Measurements from ENCODE around the gene HECW1. TPM values are rescaled to one million over a fixed set of nuclear protein-coding genes. Genes with fewer than 3 reads are reported as not detected.

HECW1 gene
- total and polyA plus RNA-seq, 2 of the 13 experiments (the other 11 are each of a cell fraction or from before 2014, with no cell fraction given), result not detected

DNA sequence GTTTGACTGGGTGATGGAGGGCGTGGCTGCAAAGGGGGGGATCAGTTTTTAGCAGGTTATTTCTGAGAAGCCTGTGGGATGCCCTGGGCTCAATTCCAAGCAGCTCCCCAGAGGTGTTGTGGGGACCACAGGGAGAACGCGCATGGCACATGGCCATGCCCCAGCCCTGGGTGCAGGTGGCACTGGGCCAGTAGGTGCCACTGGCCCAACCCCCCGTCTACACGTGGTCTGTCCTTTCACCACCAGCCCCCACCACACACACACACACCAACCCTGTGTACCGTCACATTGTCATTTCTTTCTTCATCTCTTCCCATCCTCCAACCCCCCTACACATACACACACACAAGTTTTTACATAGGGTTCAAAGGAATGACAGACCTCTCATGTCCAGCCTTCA, 355.4 kb downstream of the HECW1 start:
- Histone ChIP-seq H3K4me3 (replicated peaks in 1 of 3; ENCODE audit: insufficient read depth in 1 of 3, low read depth in 2 of 3, low read length in 3 of 3) (peak overlapping the region in 1 of 3 experiments; percentile 41; a peak in 1 of 6 replicates), H2AFZ (ENCODE audit: low read length) (no peak overlapping the region), H3K79me2 (ENCODE audit: insufficient read depth, low read length) (no peaks in the 10 kb centered on the region), H3K4me2 (ENCODE audit: low read depth, low read length) (peak overlapping the region; percentile 57), H3K9ac (ENCODE audit: insufficient read depth, low read depth, low read length) (no peak overlapping the region), H3K27me3 (ENCODE audit: control insufficient read depth in 1 of 2, insufficient read depth in 2 of 2, low read length in 2 of 2) (peaks cover 0 to 23% of the 10 kb centered on the region in 2 experiments; a peak in 4 of 5 replicates), H4K20me1 (ENCODE audit: insufficient read depth, low read length) (no peaks in the 10 kb centered on the region), H3K27ac (ENCODE audit: extremely low read length, insufficient read depth, low read length) (no peak overlapping the region), H3K9me3 (ENCODE audit: low read length) (no peaks in the 10 kb centered on the region), H3K36me3 (replicated peaks in 1 of 2; ENCODE audit: control insufficient read depth in 1 of 2, insufficient read depth in 2 of 2, low read length in 2 of 2) (no peaks in the 10 kb centered on the region), H3K4me1 (ENCODE audit: insufficient read depth, low read length) (peaks cover 53% of the 10 kb centered on the region)
- in situ Hi-C loops (cut with HindIII; ENCODE audit: extremely low pct_ligation_motif_present, low pct_unique_long_range_greater_than_20kb), result loop anchor here (25.0 kb wide), 2 partner anchors 244 to 369 kb away; no protein-coding TSS in a partner anchor
- FAIRE-seq (no peak), ATAC-seq (no peak), DNase-seq (ENCODE audit: low spot score) (no peak)
- ChIA-PET POLR2A (no interaction called here), CTCF (ENCODE audit: low intra/inter-chr PET ratio, low total read pairs) (no interaction called here)
- 52% methylated on average over 4 of the region's 6 CpGs for WGBS (ENCODE audit: low lambda C conversion rate)
- BruUV-seq (replicated peaks), result no TSS peak
- TF ChIP-seq, protein P1, sequence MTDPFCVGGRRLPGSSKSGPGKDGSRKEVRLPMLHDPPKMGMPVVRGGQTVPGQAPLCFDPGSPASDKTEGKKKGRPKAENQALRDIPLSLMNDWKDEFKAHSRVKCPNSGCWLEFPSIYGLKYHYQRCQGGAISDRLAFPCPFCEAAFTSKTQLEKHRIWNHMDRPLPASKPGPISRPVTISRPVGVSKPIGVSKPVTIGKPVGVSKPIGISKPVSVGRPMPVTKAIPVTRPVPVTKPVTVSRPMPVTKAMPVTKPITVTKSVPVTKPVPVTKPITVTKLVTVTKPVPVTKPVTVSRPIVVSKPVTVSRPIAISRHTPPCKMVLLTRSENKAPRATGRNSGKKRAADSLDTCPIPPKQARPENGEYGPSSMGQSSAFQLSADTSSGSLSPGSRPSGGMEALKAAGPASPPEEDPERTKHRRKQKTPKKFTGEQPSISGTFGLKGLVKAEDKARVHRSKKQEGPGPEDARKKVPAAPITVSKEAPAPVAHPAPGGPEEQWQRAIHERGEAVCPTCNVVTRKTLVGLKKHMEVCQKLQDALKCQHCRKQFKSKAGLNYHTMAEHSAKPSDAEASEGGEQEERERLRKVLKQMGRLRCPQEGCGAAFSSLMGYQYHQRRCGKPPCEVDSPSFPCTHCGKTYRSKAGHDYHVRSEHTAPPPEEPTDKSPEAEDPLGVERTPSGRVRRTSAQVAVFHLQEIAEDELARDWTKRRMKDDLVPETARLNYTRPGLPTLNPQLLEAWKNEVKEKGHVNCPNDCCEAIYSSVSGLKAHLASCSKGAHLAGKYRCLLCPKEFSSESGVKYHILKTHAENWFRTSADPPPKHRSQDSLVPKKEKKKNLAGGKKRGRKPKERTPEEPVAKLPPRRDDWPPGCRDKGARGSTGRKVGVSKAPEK (CRISPR knock-in tag; IDR thresholded peaks at IDR 0.05; ENCODE audit: borderline replicate concordance), result no peak
- TF ChIP-seq, protein P2, sequence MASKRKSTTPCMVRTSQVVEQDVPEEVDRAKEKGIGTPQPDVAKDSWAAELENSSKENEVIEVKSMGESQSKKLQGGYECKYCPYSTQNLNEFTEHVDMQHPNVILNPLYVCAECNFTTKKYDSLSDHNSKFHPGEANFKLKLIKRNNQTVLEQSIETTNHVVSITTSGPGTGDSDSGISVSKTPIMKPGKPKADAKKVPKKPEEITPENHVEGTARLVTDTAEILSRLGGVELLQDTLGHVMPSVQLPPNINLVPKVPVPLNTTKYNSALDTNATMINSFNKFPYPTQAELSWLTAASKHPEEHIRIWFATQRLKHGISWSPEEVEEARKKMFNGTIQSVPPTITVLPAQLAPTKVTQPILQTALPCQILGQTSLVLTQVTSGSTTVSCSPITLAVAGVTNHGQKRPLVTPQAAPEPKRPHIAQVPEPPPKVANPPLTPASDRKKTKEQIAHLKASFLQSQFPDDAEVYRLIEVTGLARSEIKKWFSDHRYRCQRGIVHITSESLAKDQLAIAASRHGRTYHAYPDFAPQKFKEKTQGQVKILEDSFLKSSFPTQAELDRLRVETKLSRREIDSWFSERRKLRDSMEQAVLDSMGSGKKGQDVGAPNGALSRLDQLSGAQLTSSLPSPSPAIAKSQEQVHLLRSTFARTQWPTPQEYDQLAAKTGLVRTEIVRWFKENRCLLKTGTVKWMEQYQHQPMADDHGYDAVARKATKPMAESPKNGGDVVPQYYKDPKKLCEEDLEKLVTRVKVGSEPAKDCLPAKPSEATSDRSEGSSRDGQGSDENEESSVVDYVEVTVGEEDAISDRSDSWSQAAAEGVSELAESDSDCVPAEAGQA (IDR thresholded peaks at IDR 0.05; ENCODE audit: low read depth), result no peak
- TF ChIP-seq, protein P2 (CRISPR knock-in tag; IDR thresholded peaks at IDR 0.05; ENCODE audit: borderline replicate concordance), result no peak
- no peak for TF ChIP-seq THAP8 (CRISPR knock-in tag; IDR thresholded peaks at IDR 0.05; ENCODE audit: borderline replicate concordance)
- no peak for TF ChIP-seq ZKSCAN5 (CRISPR knock-in tag; IDR thresholded peaks at IDR 0.05)
- TF ChIP-seq, protein P3, sequence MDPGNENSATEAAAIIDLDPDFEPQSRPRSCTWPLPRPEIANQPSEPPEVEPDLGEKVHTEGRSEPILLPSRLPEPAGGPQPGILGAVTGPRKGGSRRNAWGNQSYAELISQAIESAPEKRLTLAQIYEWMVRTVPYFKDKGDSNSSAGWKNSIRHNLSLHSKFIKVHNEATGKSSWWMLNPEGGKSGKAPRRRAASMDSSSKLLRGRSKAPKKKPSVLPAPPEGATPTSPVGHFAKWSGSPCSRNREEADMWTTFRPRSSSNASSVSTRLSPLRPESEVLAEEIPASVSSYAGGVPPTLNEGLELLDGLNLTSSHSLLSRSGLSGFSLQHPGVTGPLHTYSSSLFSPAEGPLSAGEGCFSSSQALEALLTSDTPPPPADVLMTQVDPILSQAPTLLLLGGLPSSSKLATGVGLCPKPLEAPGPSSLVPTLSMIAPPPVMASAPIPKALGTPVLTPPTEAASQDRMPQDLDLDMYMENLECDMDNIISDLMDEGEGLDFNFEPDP (CRISPR knock-in tag; conservative IDR thresholded peaks at IDR 0.05), result 0 out of 2 replicates have a peak, but pooled peaks have one; percentile 28
- TF ChIP-seq ZNF639 (CRISPR knock-in tag; conservative IDR thresholded peaks at IDR 0.05), result no peak
- no peak for TF ChIP-seq NR1H2 (CRISPR knock-in tag; IDR thresholded peaks at IDR 0.05; ENCODE audit: borderline replicate concordance, low read depth)
- intact Hi-C loops (cut with micrococcal nuclease; ENCODE audit: unreplicated experiment), result no loop called here

Data from HepG2 (cell line).